GM21367 (cell line): ENCODE data around the gene SGMS1.
A peak's percentile ranks its signal among the peaks of the same experiment; 100 is the strongest.
"Not testable (repeated sequence)": the region's sequence is repeated elsewhere in the genome, so short reads cannot be mapped to it uniquely, and the experiment has no call there.

Experiments
- ATAC-seq: cut with Tn5 transposase; IDR thresholded peaks from one replicate; pipeline ENCODE4 v1.9.1; 2021; ENCODE audit not compliant: unreplicated experiment

Gene SGMS1

GRCh38 chr10:50623663-50624412 lies at the start of gene SGMS1:
Gene SGMS1 (minus strand): TSS chr10:50623956. CDS start chr10:50344114, 279,842 bp downstream.
- peak; percentile 24 for ATAC-seq

GRCh38 chr10:50672152-50672551 lies 48.4 kb upstream of the SGMS1 start:
- peak; percentile 47 for ATAC-seq

GRCh38 chr10:50671645-50672044 lies 47.9 kb upstream of the SGMS1 start:
- not testable (repeated sequence) for ATAC-seq

- ATAC-seq: not testable (repeated sequence)
These were observed 46.2 kb upstream of the SGMS1 start for GRCh38 chr10:50669957-50670356.

GRCh38 chr10:50667353-50667752 lies 43.6 kb upstream of the SGMS1 start:
- ATAC-seq: not testable (repeated sequence)

GRCh38 chr10:50662420-50662819 lies 38.7 kb upstream of the SGMS1 start:
- not testable (repeated sequence) for ATAC-seq

GRCh38 chr10:50661563-50661962 lies 37.8 kb upstream of the SGMS1 start:
- not testable (repeated sequence) for ATAC-seq

- ATAC-seq: peak; percentile 79
These were observed 36.3 kb upstream of the SGMS1 start for GRCh38 chr10:50659865-50660730.

GRCh38 chr10:50659016-50659864 lies 35.5 kb upstream of the SGMS1 start:
- not testable (repeated sequence) for ATAC-seq

- no peak for ATAC-seq
These were observed 34.4 kb upstream of the SGMS1 start for GRCh38 chr10:50658165-50658564.

- no peak for ATAC-seq
These were observed 30.0 kb upstream of the SGMS1 start for GRCh38 chr10:50653758-50654157.

GRCh38 chr10:50653142-50653541 lies 29.4 kb upstream of the SGMS1 start:
- peak; percentile 43 for ATAC-seq

GRCh38 chr10:50651808-50652207 lies 28.1 kb upstream of the SGMS1 start:
- no peak for ATAC-seq

- no peak for ATAC-seq
These were observed 26.7 kb upstream of the SGMS1 start for GRCh38 chr10:50650481-50650880.

GRCh38 chr10:50648935-50649227 lies 25.1 kb upstream of the SGMS1 start:
- no peak for ATAC-seq

GRCh38 chr10:50648089-50648934 lies 24.6 kb upstream of the SGMS1 start:
- ATAC-seq: peak; percentile 65

- ATAC-seq: not testable (repeated sequence)
These were observed 23.6 kb upstream of the SGMS1 start for GRCh38 chr10:50647350-50647749.

GRCh38 chr10:50645236-50645635 lies 21.5 kb upstream of the SGMS1 start:
- no peak for ATAC-seq

GRCh38 chr10:50641626-50642025 lies 17.9 kb upstream of the SGMS1 start:
- no peak for ATAC-seq

GRCh38 chr10:50640238-50640637 lies 16.5 kb upstream of the SGMS1 start:
- no peak for ATAC-seq
